GM08714 (cell line): ENCODE data around the gene ETHE1.
"Not testable (repeated sequence)": the region's sequence is repeated elsewhere in the genome, so short reads cannot be mapped to it uniquely, and the experiment has no call there.

Experiments
- H3K4me3 ChIP-seq: fragments of 200-500 bp; sonication (Bioruptor generic); 2 replicates; pipeline ENCODE4 v1.5.1; 2014; ENCODE audit warnings: mild to moderate bottlenecking, low read length, inconsistent platforms
- ZNF274 ChIP-seq: IDR thresholded peaks from 2 replicates; pipeline ENCODE4 v1.6.1; 2012; ENCODE audit warnings: mild to moderate bottlenecking, low read depth, low read length

The ETHE1 gene

DNA sequence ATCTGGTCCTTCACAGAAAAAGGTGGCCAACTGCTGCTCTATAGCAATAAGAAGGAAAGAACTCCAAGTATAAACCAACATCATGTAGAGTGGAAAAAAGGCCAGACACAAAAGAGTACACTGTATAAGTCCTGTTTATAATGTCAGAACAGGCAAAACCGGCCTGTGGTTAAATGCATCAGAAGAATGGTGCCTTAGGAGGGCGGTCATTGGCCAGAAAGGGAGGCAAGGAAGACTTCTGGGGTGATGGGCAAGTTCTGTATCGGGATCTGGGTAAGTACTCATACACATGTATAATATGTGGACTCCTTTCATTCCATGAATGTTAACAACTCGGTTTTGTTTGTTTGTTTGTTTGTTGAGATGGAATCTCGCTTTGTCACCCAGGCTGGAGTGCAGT, 4.1 kb downstream of the ETHE1 start:
- no peak for TF ChIP-seq ZNF274
- H3K4me3 ChIP-seq: no peak overlapping the region

DNA sequence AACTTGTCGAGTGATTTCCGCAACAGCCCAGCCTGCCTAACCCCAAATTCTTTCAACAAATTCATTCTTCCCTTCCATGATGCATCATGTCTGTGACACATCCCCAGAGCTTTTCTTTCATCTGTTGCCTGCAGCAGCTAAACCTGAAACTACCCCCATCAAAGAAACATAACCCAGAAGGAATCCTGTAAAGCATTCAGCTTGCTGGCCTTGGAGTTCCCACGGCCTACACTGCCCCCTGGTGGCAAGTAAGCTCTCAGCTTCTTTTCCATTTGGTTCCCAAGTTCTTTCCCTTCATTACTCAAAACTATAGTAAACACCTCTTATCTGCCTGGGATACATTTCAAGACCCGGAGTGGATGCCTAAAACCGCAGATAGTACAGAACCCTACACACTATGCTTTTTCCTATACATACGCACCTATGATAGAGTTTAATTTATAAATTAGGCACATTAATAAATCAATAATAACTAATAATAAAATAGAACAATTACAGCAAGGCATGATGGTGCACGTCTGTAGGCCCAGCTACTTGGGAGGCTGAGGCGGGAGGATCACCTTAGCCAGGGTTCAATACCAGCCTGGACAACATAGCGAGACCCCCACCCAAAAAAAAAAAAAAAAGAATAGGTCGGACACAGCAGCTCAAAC, 7.4 kb downstream of the ETHE1 start:
- TF ChIP-seq ZNF274: no peak
- no peak overlapping the region for H3K4me3 ChIP-seq

DNA sequence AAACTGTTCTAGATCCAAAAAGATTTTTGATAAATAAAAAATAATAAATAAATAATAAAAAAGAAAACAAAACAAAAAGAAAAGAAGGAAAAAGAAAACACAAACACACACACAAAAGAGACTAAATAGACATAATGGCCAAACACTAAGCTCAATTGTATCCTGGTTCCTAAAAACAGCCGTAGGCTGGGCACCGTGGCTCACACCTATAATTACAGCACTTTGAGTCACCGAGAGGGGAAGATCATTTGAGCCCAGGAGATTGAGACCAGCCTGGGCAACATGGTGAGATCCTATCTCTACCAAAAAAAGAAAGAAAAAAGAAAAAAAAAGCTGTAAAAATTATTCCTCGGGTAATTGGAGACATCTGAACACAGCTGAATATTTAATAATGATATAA, 8.9 kb downstream of the ETHE1 start:
- no peak for TF ChIP-seq ZNF274
- H3K4me3 ChIP-seq: no peak overlapping the region

DNA sequence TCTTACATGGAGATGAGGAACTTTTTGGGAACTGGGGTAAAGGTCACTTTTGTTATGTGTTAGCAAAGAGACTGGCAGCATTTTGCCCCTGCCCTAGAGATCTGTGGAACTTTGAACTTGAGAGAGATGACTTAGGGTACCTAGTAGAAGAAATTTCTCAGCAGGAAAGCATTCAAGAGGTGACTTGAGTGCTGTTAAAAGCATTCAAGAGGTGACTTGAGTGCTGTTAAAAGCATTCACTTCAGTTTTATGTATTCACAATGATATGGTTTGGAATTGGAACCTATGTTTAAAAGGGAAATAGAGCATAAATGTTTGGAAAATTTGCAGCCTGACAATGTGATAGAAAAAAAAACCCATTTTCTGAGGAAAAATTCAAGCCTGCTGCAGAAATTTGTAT, 14.6 kb downstream of the ETHE1 start:
- H3K4me3 ChIP-seq: not testable (repeated sequence)

DNA sequence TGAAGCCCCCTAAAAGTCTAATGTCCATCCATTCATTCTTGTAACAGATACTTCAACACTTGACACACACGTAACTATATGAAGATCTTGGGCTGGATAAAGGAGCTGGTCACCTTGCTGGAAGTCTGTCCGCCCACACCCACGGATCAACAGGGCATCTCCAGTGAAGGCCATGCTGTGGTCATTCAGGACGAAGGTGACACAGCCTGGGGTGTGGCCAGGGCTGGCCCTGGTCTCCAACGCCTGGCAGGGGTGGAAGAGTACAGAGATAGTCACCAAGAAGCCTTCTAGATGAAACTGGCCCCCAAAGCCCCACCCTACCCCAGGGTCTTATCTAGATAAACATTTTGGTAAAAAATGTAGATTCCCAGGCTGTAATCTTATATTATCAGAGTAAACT, 15.7 kb downstream of the ETHE1 start:
- H3K4me3 ChIP-seq: no peak overlapping the region
- no peak for TF ChIP-seq ZNF274

DNA sequence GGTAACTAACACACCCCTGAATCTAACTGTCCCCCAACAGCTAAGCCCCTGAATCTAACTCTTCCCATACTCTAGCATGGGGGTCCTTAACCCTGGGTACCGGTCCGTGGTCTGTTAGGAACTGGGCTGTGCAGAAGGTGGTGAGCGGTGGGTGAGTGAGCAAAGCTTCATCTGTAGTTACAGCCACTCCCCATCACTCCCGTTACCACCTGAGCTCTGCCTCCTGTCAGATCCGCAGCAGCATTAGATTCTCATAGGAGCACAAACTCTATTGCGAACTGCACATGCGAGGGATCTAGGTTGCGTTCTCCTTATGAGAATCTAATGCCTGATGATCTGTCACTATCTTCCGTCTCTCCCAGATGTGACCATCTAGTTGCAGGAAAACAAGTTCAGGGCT, 16.3 kb downstream of the ETHE1 start:
- no peak for TF ChIP-seq ZNF274
- no peak overlapping the region for H3K4me3 ChIP-seq

DNA sequence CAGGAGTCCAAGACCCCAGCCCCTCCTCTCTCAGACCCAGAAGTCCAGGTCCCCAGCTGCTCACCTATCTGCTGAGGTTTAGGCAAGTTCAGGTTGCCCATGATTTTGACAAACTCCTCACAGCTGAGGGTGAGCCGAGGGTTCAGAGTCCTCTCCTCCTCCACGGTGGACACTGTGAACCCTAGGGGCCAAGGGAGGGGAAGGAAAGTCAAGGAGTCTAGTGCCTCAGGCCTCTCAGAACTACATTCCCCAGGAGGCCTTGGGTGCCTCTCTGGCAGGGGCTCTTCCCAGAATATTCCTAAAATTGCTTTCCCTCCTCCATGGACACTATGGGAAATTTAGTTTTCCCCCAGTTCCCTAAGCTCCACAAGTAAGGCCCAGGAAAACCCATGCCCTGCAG, 19.1 kb downstream of the ETHE1 start:
- no peak for TF ChIP-seq ZNF274
- no peak overlapping the region for H3K4me3 ChIP-seq

DNA sequence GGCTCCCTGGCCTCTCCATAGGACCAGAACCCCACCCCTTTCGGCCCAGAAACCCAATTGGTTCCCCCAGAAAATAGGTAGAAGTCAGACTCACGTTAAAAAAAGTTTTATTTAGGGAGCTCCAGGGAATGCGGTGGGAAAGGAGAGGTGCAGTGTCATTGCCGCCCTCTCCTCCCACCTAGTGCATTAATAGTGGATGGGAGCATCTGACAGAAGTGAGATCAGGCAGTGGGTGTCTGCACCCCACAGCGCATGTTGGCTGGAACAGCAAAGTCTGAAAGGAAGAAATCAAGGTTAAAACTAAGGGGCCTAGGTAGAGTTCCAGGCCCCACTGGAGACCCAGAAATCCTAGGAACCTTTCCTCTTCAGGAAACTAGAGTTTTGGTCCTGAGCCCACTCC, 20.4 kb downstream of the ETHE1 start:
- H3K4me3 ChIP-seq: no peak overlapping the region
- no peak for TF ChIP-seq ZNF274

DNA sequence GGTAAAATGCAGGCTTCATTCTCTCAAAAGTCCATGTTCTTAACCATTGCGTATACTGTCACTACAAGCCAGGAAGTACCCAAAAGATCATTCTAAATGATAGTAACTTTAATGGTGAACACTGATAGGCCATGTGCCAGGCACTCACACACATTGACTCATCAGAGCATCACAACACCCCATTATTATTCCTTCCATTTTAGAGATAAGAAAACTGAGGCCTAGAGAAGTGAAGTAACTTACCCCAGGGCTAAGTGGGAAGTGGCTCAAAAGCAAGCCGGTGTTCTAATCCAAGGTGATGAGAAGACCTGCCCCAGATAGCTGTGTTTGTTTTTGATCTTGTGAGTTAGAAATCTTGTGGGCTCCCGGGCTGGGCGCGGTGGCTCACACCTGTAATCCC, 21.1 kb downstream of the ETHE1 start:
- no peak for TF ChIP-seq ZNF274
- no peak overlapping the region for H3K4me3 ChIP-seq

DNA sequence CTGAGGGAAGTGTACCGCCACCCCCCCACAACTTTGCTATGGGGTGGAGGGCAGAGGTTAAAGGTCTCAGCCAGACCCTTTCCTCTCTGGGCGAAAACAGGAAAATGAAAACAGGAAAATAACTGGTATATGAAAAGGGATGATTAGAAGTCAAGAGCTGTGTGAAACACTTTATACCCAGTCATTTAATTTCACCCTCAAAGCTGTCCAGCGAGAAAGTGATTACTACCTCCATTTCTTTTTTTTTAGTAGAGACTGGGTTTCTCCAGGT, 21.9 kb downstream of the ETHE1 start:
- TF ChIP-seq ZNF274: no peak
- H3K4me3 ChIP-seq: no peak overlapping the region

DNA sequence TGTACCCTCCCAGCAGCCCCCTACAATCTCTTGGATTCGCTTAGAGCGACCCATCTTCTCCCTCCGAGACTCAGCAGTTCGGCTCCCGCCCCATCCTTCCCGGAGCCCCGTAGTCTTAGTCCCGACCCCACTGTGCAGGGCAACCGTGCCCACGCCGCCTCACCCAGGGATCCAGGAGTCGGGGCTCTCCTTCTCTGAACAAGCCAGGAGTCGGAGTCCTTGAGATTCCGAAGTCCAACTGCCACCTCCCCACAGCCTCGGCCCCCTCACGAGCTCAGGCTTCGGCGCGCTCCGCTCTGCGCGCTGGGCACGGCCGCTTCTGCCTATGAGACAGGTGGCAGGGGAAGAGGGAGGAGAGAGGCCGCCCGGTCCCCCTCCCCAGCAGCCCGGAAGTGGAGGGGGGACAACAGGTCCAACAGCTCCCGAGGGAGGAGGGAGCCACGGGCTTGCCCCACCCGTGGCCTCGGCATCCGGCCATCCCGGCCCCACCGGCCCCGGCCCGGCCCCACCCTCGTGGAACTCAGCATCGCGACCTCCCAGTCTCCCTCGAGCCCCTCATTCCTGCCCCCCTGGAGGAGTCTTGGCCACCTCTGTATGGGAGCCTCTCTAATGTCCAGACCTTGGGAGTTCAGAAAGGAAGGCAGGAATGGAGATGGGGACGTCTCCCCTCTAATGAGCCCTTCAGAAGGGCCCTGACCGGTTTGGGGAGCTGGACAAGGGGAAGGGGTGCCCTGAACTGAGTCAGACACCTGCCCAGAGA, 22.4 kb downstream of the ETHE1 start, which contains the start of gene PHLDB3:
Gene PHLDB3, minus strand, starts transcription at position 321 of the 760 bp plus-strand sequence. CDS start 628 bp downstream, outside the sequence.
- H3K4me3 ChIP-seq: peak within 1 kb of the TSS; percentile 84
- TF ChIP-seq ZNF274: no peak

DNA sequence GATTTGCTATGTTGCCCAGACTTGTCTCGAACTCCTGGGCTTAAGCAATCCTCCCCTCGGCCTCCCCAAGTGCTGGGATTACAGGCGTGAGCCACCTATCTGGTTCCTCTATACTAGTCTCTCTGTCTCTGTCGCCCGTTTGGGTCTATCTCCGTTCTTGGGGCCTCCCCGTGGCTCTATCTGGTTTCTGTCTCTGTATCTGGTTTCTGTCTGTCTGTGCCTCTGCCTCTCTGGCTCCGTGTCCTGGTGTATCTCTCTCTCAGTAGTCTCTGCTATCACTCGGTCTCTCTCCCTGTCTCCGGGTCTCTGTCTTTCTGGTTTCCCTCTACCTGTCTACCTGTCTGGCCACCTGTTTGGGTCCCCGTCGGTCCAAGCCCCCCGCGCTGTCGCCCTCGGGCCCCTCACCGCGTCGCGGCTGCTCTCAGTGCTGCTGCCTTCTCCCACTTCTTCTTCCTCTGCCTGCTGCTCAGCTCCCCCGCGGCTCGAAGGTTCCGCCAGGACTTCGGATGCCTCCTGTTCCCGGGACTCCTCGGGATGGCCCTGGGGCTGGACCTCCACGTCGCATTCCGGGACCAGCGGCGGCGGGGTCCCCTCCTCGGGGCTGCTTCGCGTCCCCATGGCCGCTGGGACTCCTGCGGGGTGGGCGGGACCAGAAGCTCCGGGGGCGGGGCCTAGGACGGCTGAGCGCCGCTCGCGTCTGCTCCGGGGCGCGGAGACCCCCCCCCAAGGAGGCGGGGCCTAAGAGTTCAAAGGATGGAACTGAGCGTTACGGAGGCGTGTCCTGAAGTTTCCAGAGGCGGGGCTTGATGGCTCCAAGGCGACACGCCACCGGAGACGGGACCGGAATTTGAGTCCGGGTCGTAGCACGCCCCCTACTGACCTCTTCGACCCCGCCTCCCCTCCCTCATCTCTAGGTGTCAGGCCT, 23.2 kb downstream of the ETHE1 start:
- TF ChIP-seq ZNF274: no peak
- peak overlapping the region; percentile 84 for H3K4me3 ChIP-seq

DNA sequence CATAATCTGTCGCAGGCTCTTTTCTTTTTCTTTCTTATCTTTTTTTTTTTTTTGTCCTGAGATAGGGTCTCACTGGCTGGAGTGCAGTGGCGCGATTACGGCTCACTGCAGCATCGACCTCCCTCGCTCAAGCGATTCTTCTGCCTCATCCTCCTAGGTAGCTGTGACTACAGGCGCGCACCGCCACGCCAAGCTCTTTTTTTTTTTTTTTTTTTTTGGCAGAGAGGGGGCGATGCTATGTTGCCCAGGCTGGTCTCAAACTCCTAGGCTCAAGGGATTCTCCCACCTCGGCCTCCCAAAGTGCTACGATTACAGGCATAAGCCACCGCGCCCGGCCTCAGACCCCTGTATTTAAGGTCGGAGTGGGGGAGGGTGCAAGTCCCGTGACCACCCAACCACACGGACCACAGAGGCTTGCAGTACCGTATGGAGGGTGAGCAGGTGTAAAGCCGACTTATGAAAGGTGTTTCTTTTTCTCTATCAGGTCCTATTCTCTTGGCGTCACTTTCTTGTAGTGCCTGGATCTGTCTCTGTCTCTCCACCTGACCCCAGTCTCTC, 24.5 kb downstream of the ETHE1 start:
- no peak for TF ChIP-seq ZNF274
- H3K4me3 ChIP-seq: no peak overlapping the region

DNA sequence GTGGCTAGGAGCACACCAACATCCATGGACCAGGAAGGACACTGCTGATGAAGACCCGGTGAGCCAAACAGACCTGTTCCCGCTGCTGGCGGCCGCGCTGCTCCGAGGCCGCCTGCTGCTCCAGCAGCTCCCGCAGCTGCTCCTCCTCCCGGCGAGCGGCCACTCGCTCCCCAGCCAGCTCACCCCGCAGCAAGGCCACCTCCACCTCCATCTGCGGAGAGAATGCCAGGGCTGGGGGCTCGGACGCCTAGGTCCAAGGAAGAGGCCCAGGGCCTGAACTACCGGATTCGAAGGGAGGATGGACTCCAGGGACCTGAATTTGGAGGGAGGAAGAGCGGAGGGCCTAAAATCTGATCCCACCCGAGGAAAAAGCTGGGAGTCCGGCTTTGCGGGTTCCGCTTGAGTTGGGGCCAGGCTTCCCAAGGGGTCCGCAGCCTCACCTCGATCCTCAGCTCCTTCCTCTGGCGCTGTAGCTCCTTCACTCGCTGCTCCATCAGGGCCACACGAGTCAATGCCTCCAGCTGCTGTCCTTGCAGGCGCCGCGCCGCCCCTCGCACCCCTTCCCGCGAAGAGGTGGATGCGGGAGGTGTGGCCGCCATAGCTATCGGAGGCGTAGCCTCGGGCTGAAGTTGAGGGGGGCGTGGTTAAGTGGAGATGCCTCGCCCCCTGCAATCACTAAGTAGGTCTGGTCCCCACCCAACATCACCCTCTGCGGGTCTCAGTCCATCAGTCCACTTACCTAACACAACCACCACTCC, 25.2 kb downstream of the ETHE1 start:
- no peak overlapping the region for H3K4me3 ChIP-seq
- TF ChIP-seq ZNF274: no peak
